Loucy (cell line): ENCODE data around the gene NDUFAF5.
"Not testable (repeated sequence)": the region's sequence is repeated elsewhere in the genome, so short reads cannot be mapped to it uniquely, and the experiment has no call there.

Source experiments
- H2AFZ ChIP-seq: fragments of 200-600 bp; sonication (generic); 2 replicates; pipeline ENCODE4 v1.6.0; 2016; ENCODE audit warnings: antibody characterized with exemption, mild to moderate bottlenecking, low read length, moderate library complexity
- H3F3A ChIP-seq: fragments of 200-600 bp; 2 replicates; pipeline ENCODE4 v1.6.0; 2016; ENCODE audit warnings: antibody characterized with exemption, low read depth, mild to moderate bottlenecking
- H3K27me3 ChIP-seq: fragments of 200-600 bp; sonication (generic); 2 replicates; pipeline ENCODE4 v1.6.1; 2014; ENCODE audit warnings: low read length, mild to moderate bottlenecking; ENCODE audit not compliant: insufficient read depth, poor library complexity, severe bottlenecking
- H3K36me3 ChIP-seq: fragments of 200-600 bp; sonication (generic); 2 replicates; pipeline ENCODE4 v1.6.1; 2016; ENCODE audit warnings: low read length; ENCODE audit not compliant: insufficient read depth
- H3K4me1 ChIP-seq: fragments of 200-600 bp; sonication (generic); 2 replicates; pipeline ENCODE4 v1.5.1; 2014; ENCODE audit warnings: low read length, mild to moderate bottlenecking; ENCODE audit not compliant: insufficient read depth, poor library complexity, severe bottlenecking
- H3K4me2 ChIP-seq: fragments of 200-600 bp; sonication (generic); 2 replicates; pipeline ENCODE4 v1.6.0; 2014; ENCODE audit warnings: antibody characterized with exemption, low read length, low read depth, mild to moderate bottlenecking; ENCODE audit not compliant: poor library complexity, severe bottlenecking
- H3K4me3 ChIP-seq: fragments of 200-600 bp; sonication (generic); 2 replicates; pipeline ENCODE4 v1.5.1; 2014; ENCODE audit warnings: low read length, mild to moderate bottlenecking, mixed read lengths; ENCODE audit not compliant: poor library complexity, severe bottlenecking
- H3K79me2 ChIP-seq: fragments of 200-600 bp; sonication (generic); 2 replicates; pipeline ENCODE4 v1.6.1; 2014; ENCODE audit warnings: low read length; ENCODE audit not compliant: insufficient read depth
- H3K9ac ChIP-seq: fragments of 200-600 bp; sonication (generic); 2 replicates; pipeline ENCODE4 v1.6.0; 2014; ENCODE audit warnings: mild to moderate bottlenecking, low read depth, low read length, moderate library complexity; ENCODE audit not compliant: poor library complexity, severe bottlenecking
- H3K9me2 ChIP-seq: fragments of 200-600 bp; sonication (generic); replicated peaks from 2 replicates; pipeline ENCODE4 v1.6.1; 2016; ENCODE audit warnings: low read depth, low read length, mixed read lengths
- H3K9me3 ChIP-seq: fragments of 200-600 bp; sonication (generic); 2 replicates; pipeline ENCODE4 v1.6.1; 2014; ENCODE audit warnings: mild to moderate bottlenecking, antibody characterized with exemption, low read length, low read depth; ENCODE audit not compliant: insufficient read depth
- H4K20me1 ChIP-seq: fragments of 200-600 bp; sonication (generic); 2 replicates; pipeline ENCODE4 v1.6.0; 2014; ENCODE audit warnings: antibody characterized with exemption, low read length, mild to moderate bottlenecking; ENCODE audit not compliant: insufficient read depth, poor library complexity, severe bottlenecking
- CTCF ChIP-seq: fragments of 200-600 bp; sonication (generic); conservative IDR thresholded peaks from 2 replicates; pipeline ENCODE4 v1.5.1; 2014; ENCODE audit warnings: mild to moderate bottlenecking, antibody characterized with exemption, low read length
- EZH2phosphoT487 ChIP-seq: fragments of 200-600 bp; IDR thresholded peaks from 2 replicates; pipeline ENCODE4 v1.6.1; 2018; ENCODE audit warnings: antibody characterized with exemption, mild to moderate bottlenecking, moderate library complexity, borderline replicate concordance

Gene NDUFAF5

DNA sequence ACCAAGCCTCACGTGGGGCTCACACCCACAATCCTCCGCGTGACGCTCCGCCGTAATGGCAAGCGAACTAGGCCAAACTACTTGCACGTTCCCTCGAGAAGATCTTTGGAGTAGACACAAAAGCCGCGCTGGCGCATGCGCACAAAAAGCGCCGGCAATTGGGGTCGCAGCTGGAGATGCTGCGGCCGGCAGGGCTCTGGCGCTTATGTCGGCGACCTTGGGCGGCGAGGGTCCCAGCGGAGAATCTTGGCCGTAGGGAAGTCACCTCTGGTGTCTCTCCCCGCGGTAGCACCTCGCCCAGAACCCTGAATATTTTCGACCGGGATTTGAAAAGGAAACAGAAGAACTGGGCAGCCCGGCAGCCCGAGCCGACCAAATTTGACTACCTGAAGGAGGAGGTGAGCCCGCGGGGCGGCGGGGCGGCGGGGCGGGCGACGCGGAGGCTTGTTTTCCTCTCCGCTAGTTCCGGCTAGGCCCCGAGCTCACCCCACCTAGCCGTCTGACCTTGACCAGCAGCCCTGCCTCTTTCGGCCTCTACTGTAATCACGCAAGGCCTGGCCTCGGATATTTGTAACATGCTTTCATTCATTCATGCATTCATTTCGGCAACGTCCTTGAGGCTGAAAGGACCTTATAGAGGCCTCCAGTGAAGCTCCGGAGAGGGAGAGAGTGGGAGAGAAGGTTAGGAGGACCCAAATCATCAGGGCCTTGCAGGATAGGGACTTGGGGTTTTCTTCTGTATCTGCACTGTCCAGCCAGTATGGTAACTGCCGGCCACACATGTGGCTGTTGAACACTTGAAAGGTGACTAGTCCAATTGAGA, at the start of gene NDUFAF5, which contains the start of gene ESF1:
Gene NDUFAF5, plus strand, starts transcription at position 136 of the 823 bp plus-strand sequence. Its CDS starts 41 bp downstream, at position 177.
Gene ESF1, minus strand, starts transcription at position 27 of the 823 bp plus-strand sequence. CDS start 1,779 bp downstream, outside the sequence.
- H3K36me3 ChIP-seq, result peaks cover 7% of the 10 kb centered on the region; the same call in 1 of the 2 replicates
- no peaks in the 10 kb centered on the region for H3K9me3 ChIP-seq
- H3K4me2 ChIP-seq, result peak within 1 kb of the TSS; percentile 98
- no peaks in the 10 kb centered on the region for H3K27me3 ChIP-seq
- H3K9ac ChIP-seq, result peak within 1 kb of the TSS; percentile 87
- no peaks in the 10 kb centered on the region for H3K9me2 ChIP-seq
- peaks cover 41% of the 10 kb centered on the region for H3K4me1 ChIP-seq
- H3F3A ChIP-seq, result no peaks in the 10 kb centered on the region
- peaks cover 70% of the 10 kb centered on the region for H3K79me2 ChIP-seq
- H3K4me3 ChIP-seq, result peak within 1 kb of the TSS; percentile 90
- peaks cover 40% of the 10 kb centered on the region for H4K20me1 ChIP-seq
- no peak for TF ChIP-seq CTCF
- no peak for TF ChIP-seq EZH2phosphoT487
- peak within 1 kb of the TSS; percentile 82 for H2AFZ ChIP-seq

- Histone ChIP-seq H3K27me3 (no peaks in the 10 kb centered on the region), H4K20me1 (no peaks in the 10 kb centered on the region), H3F3A (no peaks in the 10 kb centered on the region), H3K4me1 (no peaks in the 10 kb centered on the region), H3K9me3 (peaks cover 5% of the 10 kb centered on the region; the same call in 1 of the 2 replicates), H3K4me3 (no peak overlapping the region), H3K9me2 (no peaks in the 10 kb centered on the region), H3K36me3 (peaks cover 30% of the 10 kb centered on the region), H2AFZ (no peak overlapping the region), H3K79me2 (no peaks in the 10 kb centered on the region), H3K9ac (no peak overlapping the region), H3K4me2 (no peak overlapping the region)
- TF ChIP-seq CTCF, result no peak
- no peak for TF ChIP-seq EZH2phosphoT487
Measured at GRCh38 chr20:13735826-13736225, 49.0 kb upstream of the NDUFAF5 start.

- no peaks in the 10 kb centered on the region for H3K9me2 ChIP-seq
- no peak overlapping the region for H3K4me2 ChIP-seq
- H3K4me3 ChIP-seq, result no peak overlapping the region
- H3K27me3 ChIP-seq, result no peaks in the 10 kb centered on the region
- TF ChIP-seq EZH2phosphoT487 (no peak), CTCF (no peak)
- no peak overlapping the region for H3K9ac ChIP-seq
- H3F3A ChIP-seq, result no peaks in the 10 kb centered on the region
- H2AFZ ChIP-seq, result no peak overlapping the region
- H3K4me1 ChIP-seq, result no peaks in the 10 kb centered on the region
- peaks cover 5% of the 10 kb centered on the region; the same call in 1 of the 2 replicates for H3K9me3 ChIP-seq
- H3K36me3 ChIP-seq, result peaks cover 35% of the 10 kb centered on the region
- no peaks in the 10 kb centered on the region for H4K20me1 ChIP-seq
- H3K79me2 ChIP-seq, result no peaks in the 10 kb centered on the region
Measured at GRCh38 chr20:13736436-13737191, 48.2 kb upstream of the NDUFAF5 start.

DNA sequence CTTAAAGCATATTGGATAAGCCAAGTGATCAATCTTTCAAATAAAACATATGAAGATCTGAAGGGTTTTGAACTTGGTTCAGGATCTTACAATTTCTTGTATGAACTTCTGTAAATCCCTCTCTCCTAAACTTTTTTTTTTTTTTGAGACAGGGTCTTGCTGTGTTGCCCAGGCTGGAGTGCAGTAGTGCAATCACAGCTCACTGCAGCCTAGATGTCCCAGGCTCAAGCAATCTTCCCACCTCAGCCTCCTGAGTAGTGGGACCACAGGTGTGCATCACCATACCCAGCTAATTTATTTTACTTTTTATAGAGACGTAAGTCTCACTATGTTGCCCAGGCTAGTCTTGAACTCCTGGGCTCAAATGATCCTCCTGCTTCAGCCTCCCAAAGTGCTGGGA, 46.6 kb upstream of the NDUFAF5 start:
- H3K4me1 ChIP-seq, H3K4me3 ChIP-seq, H3K79me2 ChIP-seq, H4K20me1 ChIP-seq, H3K4me2 ChIP-seq, H3K27me3 ChIP-seq, H2AFZ ChIP-seq, H3K9ac ChIP-seq, H3K9me2 ChIP-seq, H3F3A ChIP-seq, H3K9me3 ChIP-seq: not testable (repeated sequence)
- peaks cover 25% of the 10 kb centered on the region for H3K36me3 ChIP-seq
